Ovary (tissue), 9 donors: ENCODE data around the gene TMEM258. TPM values are rescaled to one million over a fixed set of nuclear protein-coding genes. Genes with fewer than 3 reads are reported as not detected.

ENCODE experiments used
- DNase-seq, 5 donors: peaks; one replicate each; pipeline ENCODE4 v3.0.0-alpha.2; 2019 to 2020
- H3K27ac ChIP-seq, 2 donors: fragments of 200-600 bp; one replicate each; pipeline versions ENCODE4 v1.5.1 to v1.8.0; 2019 to 2022
- H3K27me3 ChIP-seq: fragments of 200-600 bp; one replicate; pipeline ENCODE4 v1.8.0; 2022
- H3K36me3 ChIP-seq: fragments of 200-600 bp; sonication (generic); one replicate; pipeline ENCODE4 v1.5.1; 2019
- H3K4me1 ChIP-seq: one replicate; pipeline ENCODE4 v1.8.1; 2013; ENCODE audit warnings: mild to moderate bottlenecking, moderate library complexity; ENCODE audit not compliant: insufficient read depth
- H3K4me3 ChIP-seq: fragments of 200-600 bp; sonication (generic); one replicate; pipeline ENCODE4 v1.5.1; 2017
- H3K9me3 ChIP-seq, 2 donors: fragments of 200-600 bp in 1 of 2; sonication (generic) in 1 of 2; one replicate each; pipeline versions ENCODE4 v1.5.1 to v1.8.1; 2013 to 2019; ENCODE audit warnings: mild to moderate bottlenecking in 1 of 2, moderate library complexity in 1 of 2
- EP300 ChIP-seq: sonication (generic); formaldehyde crosslinking; IDR thresholded peaks from one replicate; pipeline ENCODE4 v1.6.1; 2017; ENCODE audit warnings: antibody characterized with exemption
- POLR2A ChIP-seq: fragments of 450-650 bp; IDR thresholded peaks from one replicate; pipeline ENCODE4 v1.6.1; 2017; ENCODE audit warnings: antibody characterized with exemption, mild to moderate bottlenecking, moderate library complexity
- WGBS, 3 donors: extraction: QIAGEN DNeasy Blood & Tissue Kit in 1 of 3; methylation state at CpG; one replicate each; pipeline versions ENCODE4 v1.1.5 to v1.1.7; 2013 to 2017; 5-methylcytosine and 5-hydroxymethylcytosine counted together
- intact Hi-C, 4 donors: fragments of 100-400 bp; cut with DNase I; formaldehyde crosslinking; loops; one replicate each; pipeline versions ENCODE4 v1.11.0 to v1.15.1; 2022 to 2023
- polyA plus RNA-seq, 2 donors: library from polyadenylated mRNA; stranded (reverse); fragments of 200-250 nt in 1 of 2; fragments of 350-450 nt in 1 of 2; fragmentation: Illumina TruSeq in 1 of 2; extraction: RNeasy Lipid Tissue Mini Kit (QIAGEN cat#74804) in 1 of 2; gene quantifications; one replicate each; pipeline ENCODE4 v1.2.3, GENCODE V29; 2013 to 2014
- total RNA-seq, 7 donors: library from RNA; depleted of rRNA in 2 of 7; stranded (reverse); fragments of >200 nt in 2 of 7; fragmentation: NEBNext Ultra II Directional in 3 of 7; extraction: Animal tissue kit (Norgen Biotek cat#: 25700) in 3 of 7; gene quantifications; one replicate each; pipeline versions ENCODE4 v1.1.0 to v1.2.4, GENCODE V29; 2016 to 2023
- TF ChIP-seq, protein P1 (sequence below), 3 donors: fragments of 450-650 bp in 2 of 3; fragments of 200-600 bp in 1 of 3; IDR thresholded peaks; one replicate each; pipeline versions ENCODE4 v1.5.1 to v1.8.0; 2016 to 2022; ENCODE audit warnings: antibody characterized with exemption in 3 of 3, mild to moderate bottlenecking in 1 of 3
- donor health status: DM: no; HTN: no; CAD: no; lungs with moderate emphysema.
- donor health status: DM: no; HTN: no; CAD: no.
- donor health status: Bipolar disorder and iron deficiency.
- donor health status: DM: yes; HTN: yes; CAD: no.
- donor health status: DM: no; HTN: no; CAD: no.
- donor health status: DM: yes; HTN: yes; CAD: no.

Gene TMEM258
- total and polyA plus RNA-seq, 9 donors, result 32.2 to 192 (median 119) TPM

DNA sequence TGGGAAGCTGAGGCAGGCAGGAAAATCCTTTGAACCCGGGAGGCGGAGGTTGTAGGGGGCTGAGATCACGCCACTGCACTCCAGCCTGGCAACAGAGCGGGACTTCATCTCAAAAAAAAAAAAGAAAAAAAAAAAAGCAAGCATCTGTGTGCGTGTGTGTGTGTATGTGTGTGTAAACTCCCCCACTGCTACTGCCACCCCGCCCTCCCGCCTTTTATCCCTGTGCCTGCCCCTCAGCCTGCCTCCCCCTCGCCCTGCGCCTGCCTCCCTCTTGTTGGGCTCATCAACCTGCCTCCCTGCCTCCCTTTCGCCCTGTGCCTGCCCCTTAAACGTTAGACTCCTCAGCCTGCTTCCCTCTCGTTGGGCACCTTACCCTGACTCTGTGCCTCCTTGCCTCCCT, 18.0 kb downstream of the TMEM258 start:
- no peaks in the 10 kb centered on the region for H3K27me3 ChIP-seq
- WGBS, 3 donors, result 76 to 80% (median 78%) methylated on average over 12 of the region's 12 CpGs
- H3K9me3 ChIP-seq, result no peaks in the 10 kb centered on the region
- no peak for DNase-seq
- TF ChIP-seq POLR2A, result no peak
- TF ChIP-seq, protein P1, sequence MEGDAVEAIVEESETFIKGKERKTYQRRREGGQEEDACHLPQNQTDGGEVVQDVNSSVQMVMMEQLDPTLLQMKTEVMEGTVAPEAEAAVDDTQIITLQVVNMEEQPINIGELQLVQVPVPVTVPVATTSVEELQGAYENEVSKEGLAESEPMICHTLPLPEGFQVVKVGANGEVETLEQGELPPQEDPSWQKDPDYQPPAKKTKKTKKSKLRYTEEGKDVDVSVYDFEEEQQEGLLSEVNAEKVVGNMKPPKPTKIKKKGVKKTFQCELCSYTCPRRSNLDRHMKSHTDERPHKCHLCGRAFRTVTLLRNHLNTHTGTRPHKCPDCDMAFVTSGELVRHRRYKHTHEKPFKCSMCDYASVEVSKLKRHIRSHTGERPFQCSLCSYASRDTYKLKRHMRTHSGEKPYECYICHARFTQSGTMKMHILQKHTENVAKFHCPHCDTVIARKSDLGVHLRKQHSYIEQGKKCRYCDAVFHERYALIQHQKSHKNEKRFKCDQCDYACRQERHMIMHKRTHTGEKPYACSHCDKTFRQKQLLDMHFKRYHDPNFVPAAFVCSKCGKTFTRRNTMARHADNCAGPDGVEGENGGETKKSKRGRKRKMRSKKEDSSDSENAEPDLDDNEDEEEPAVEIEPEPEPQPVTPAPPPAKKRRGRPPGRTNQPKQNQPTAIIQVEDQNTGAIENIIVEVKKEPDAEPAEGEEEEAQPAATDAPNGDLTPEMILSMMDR (IDR thresholded peaks at IDR 0.05), result no peak
- no peak for TF ChIP-seq EP300
- H3K27ac ChIP-seq, result no peak overlapping the region
- no peak overlapping the region for H3K4me3 ChIP-seq
- H3K4me1 ChIP-seq, result peaks cover 8% of the 10 kb centered on the region
- H3K36me3 ChIP-seq, result no peaks in the 10 kb centered on the region
- intact Hi-C loops, result no loop called here

DNA sequence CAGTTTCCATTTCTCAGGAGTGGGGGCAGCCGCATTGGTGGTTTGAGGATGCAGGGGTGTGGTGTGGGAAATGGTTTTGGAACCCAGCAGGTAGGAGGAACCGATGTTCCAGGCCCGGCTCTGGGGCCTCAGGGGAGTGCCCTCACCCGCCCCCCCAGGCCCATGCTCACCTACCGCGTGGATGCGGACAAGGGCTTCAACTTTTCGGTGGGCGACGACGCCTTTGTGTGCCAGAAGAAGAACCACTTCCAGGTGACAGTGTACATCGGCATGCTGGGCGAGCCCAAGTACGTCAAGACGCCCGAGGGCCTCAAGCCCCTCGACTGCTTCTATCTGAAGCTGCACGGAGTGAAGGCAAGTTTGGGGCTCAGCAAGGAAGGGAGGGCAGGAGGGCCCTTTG, 18.6 kb downstream of the TMEM258 start:
- intact Hi-C loops, result no loop called here
- H3K27me3 ChIP-seq, result no peaks in the 10 kb centered on the region
- TF ChIP-seq, protein P1 (IDR thresholded peaks at IDR 0.05), result no peak
- TF ChIP-seq EP300, result no peak
- no peak for TF ChIP-seq POLR2A

DNA sequence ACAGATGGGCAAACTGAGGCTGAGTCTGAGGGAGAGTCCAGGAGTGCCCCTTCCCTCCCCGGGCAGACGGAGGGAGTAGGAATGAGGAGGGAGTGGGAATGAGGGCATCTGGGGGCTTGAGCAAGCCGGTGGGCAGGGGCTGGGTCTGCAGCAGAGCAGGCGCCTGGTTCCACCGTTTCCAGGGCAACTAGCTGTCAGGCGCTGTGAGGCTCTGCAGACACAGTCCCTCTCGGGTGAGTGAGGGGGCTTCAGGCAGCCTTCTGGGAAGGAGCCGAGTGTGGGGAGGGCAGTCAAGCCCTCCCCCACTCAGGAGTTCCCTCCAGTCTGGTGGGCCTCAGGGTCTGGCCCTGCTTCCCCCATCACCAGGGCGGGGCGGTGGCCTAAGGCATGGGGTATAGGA, 19.0 kb downstream of the TMEM258 start:
- no peak for DNase-seq
- peaks cover 10% of the 10 kb centered on the region for H3K4me1 ChIP-seq
- H3K27ac ChIP-seq, result no peak overlapping the region
- TF ChIP-seq POLR2A (no peak), EP300 (no peak)
- TF ChIP-seq, protein P1 (IDR thresholded peaks at IDR 0.05), result no peak
- 71 to 75% (median 71%) methylated on average over 10 of the region's 10 CpGs for WGBS, 3 donors
- no peaks in the 10 kb centered on the region for H3K36me3 ChIP-seq
- intact Hi-C loops, result no loop called here
- no peaks in the 10 kb centered on the region for H3K9me3 ChIP-seq
- H3K4me3 ChIP-seq, result no peak overlapping the region
- no peaks in the 10 kb centered on the region for H3K27me3 ChIP-seq

More for the DNA sequence above, 18.6 kb downstream of the TMEM258 start:
- no peak for DNase-seq
- Histone ChIP-seq H3K4me3 (no peak overlapping the region), H3K36me3 (no peaks in the 10 kb centered on the region), H3K9me3 (no peaks in the 10 kb centered on the region), H3K27ac (no peak overlapping the region), H3K4me1 (peaks cover 10% of the 10 kb centered on the region)
- WGBS, 3 donors, result 83 to 86% (median 85%) methylated on average over 18 of the region's 18 CpGs

DNA sequence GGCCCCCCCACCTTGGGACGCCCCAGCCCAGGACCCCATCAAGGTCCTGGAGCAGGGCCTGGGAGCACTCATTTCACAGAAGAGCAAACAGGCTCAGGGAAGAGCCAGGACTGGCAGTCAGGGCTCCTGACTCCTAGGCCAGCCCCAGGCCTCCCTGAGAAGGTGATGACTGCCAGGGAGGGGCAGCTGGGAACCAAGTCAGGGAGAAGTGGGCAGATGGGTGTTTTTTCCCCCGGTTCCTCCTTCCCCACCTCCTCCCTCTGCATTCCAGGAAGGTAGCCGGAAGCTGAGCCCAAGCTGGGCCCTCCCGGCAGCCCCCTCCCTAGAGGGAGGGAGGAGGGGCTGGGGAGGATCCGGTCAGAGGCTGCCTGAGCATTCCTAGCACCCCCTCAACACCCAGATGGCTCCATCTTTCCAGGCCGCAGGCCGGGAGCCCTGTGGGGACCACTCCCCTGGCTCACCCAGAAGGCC, 20.4 kb downstream of the TMEM258 start:
- Histone ChIP-seq H3K4me3 (no peak overlapping the region), H3K27ac (peak overlapping the region; percentile 36 to 54), H3K36me3 (no peaks in the 10 kb centered on the region), H3K9me3 (no peaks in the 10 kb centered on the region), H3K27me3 (no peaks in the 10 kb centered on the region), H3K4me1 (peaks cover 4% of the 10 kb centered on the region)
- DNase-seq, result no peak
- no peak for TF ChIP-seq POLR2A
- TF ChIP-seq, protein P1 (IDR thresholded peaks at IDR 0.05), result no peak
- no peak for TF ChIP-seq EP300
- intact Hi-C loops, result no loop called here
- WGBS, 3 donors, result 41 to 44% (median 43%) methylated on average over 7 of the region's 7 CpGs
